Lower leg skin (tissue), 3 donors: ENCODE measurements around the gene APOC1.

ENCODE experiments used
- CTCF ChIP-seq, 3 donors: fragments of 450-650 bp; IDR thresholded peaks; one replicate each; pipeline ENCODE4 v1.5.1; 2016; ENCODE audit warnings: antibody characterized with exemption in 3 of 3, mild to moderate bottlenecking in 3 of 3, moderate library complexity in 2 of 3
- POLR2A ChIP-seq, 2 donors: fragments of 450-650 bp; IDR thresholded peaks; one replicate each; pipeline ENCODE4 v1.6.1; 2016 to 2017; ENCODE audit warnings: antibody characterized with exemption in 2 of 2, mild to moderate bottlenecking in 1 of 2, moderate library complexity in 1 of 2

- TF ChIP-seq CTCF (IDR thresholded peaks at IDR 0.05) (no peak), POLR2A (IDR thresholded peaks at IDR 0.05) (no peak)
Measured at GRCh38 chr19:44907613-44908012, 6.8 kb upstream of the APOC1 start.
